ENCODE measurements around the gene CDC42BPB. TPM values are rescaled to one million over a fixed set of nuclear protein-coding genes. Genes with fewer than 3 reads are reported as not detected.

Gene CDC42BPB
- total RNA-seq, 4 donors from 2014 or later = 93.9 to 132 (median 110) TPM

- H3K36me3 ChIP-seq = peaks cover 30 to 96% (median 80%) of the 10 kb centered on the region in 4 donors
- no peaks in the 10 kb centered on the region for H3K4me1 ChIP-seq
- DNase-seq (ENCODE audit: extremely low spot score) = no peak
- no peak overlapping the region for H3K4me3 ChIP-seq
- no peaks in the 10 kb centered on the region for H3K27me3 ChIP-seq
- no peak for TF ChIP-seq CTCF (IDR thresholded peaks at IDR 0.05)
- TF ChIP-seq POLR2A (IDR thresholded peaks at IDR 0.05; ENCODE audit: low read depth) = no peak
- no peak for TF ChIP-seq EP300 (IDR thresholded peaks at IDR 0.05)
- no peak for TF ChIP-seq POLR2AphosphoS5 (IDR thresholded peaks at IDR 0.05)
- H3K9me3 ChIP-seq = no peaks in the 10 kb centered on the region
- 94% methylated on average over 9 of the region's 10 CpGs for WGBS
- intact Hi-C loops (cut with DNase I) = no loop called here
- H3K27ac ChIP-seq (replicated peaks in 1 of 4) = no peak overlapping the region
These were observed 60.4 kb downstream of the CDC42BPB start for GRCh38 chr14:102996941-102997340.

- 88% methylated on average over 4 of the region's 4 CpGs for WGBS
- intact Hi-C loops (cut with DNase I) = no loop called here
These were observed 62.7 kb downstream of the CDC42BPB start for GRCh38 chr14:102994689-102995088.

GRCh38 chr14:102993523-102993922, 63.8 kb downstream of the CDC42BPB start:
- intact Hi-C loops (cut with DNase I) = no loop called here
- no peak for DNase-seq (ENCODE audit: extremely low spot score)
- H3K27me3 ChIP-seq = no peaks in the 10 kb centered on the region
- H3K27ac ChIP-seq (replicated peaks in 1 of 4) = no peak overlapping the region
- peaks cover 22 to 97% (median 79%) of the 10 kb centered on the region in 4 donors for H3K36me3 ChIP-seq
- no peak for TF ChIP-seq CTCF (IDR thresholded peaks at IDR 0.05)
- no peak for TF ChIP-seq POLR2AphosphoS5 (IDR thresholded peaks at IDR 0.05)
- TF ChIP-seq POLR2A (IDR thresholded peaks at IDR 0.05; ENCODE audit: low read depth) = no peak
- TF ChIP-seq EP300 (IDR thresholded peaks at IDR 0.05) = no peak
- 77% methylated on average over 3 of the region's 3 CpGs for WGBS
- H3K4me3 ChIP-seq = no peak overlapping the region
- H3K4me1 ChIP-seq = no peaks in the 10 kb centered on the region
- peaks cover 0 to 6% (median 2%) of the 10 kb centered on the region in 4 donors for H3K9me3 ChIP-seq

More at GRCh38 chr14:102994689-102995088, 62.7 kb downstream of the CDC42BPB start:
- Histone ChIP-seq H3K9me3 (no peaks in the 10 kb centered on the region), H3K27ac (replicated peaks in 1 of 4) (no peak overlapping the region), H3K4me3 (no peak overlapping the region), H3K4me1 (no peaks in the 10 kb centered on the region), H3K27me3 (no peaks in the 10 kb centered on the region), H3K36me3 (peaks cover 30 to 95% (median 80%) of the 10 kb centered on the region in 4 donors)
- no peak for DNase-seq (ENCODE audit: extremely low spot score)
- TF ChIP-seq POLR2AphosphoS5 (IDR thresholded peaks at IDR 0.05) = no peak
- TF ChIP-seq POLR2A (IDR thresholded peaks at IDR 0.05; ENCODE audit: low read depth) = no peak
- TF ChIP-seq CTCF (IDR thresholded peaks at IDR 0.05) = no peak
- no peak for TF ChIP-seq EP300 (IDR thresholded peaks at IDR 0.05)

- Histone ChIP-seq H3K9me3 (peaks cover 0 to 14% (median 12%) of the 10 kb centered on the region in 4 donors), H3K27ac (replicated peaks in 1 of 4) (no peak overlapping the region), H3K4me1 (no peaks in the 10 kb centered on the region), H3K27me3 (no peaks in the 10 kb centered on the region), H3K4me3 (no peak overlapping the region), H3K36me3 (peaks cover 20 to 97% (median 75%) of the 10 kb centered on the region in 4 donors)
- 85% methylated on average over 3 of the region's 3 CpGs for WGBS
- intact Hi-C loops (cut with DNase I) = no loop called here
- no peak for DNase-seq (ENCODE audit: extremely low spot score)
- TF ChIP-seq POLR2AphosphoS5 (IDR thresholded peaks at IDR 0.05) = no peak
- no peak for TF ChIP-seq POLR2A (IDR thresholded peaks at IDR 0.05; ENCODE audit: low read depth)
- no peak for TF ChIP-seq EP300 (IDR thresholded peaks at IDR 0.05)
- no peak for TF ChIP-seq CTCF (IDR thresholded peaks at IDR 0.05)
These were observed 66.0 kb downstream of the CDC42BPB start for GRCh38 chr14:102991376-102991775.

- Histone ChIP-seq H3K4me3 (no peak overlapping the region), H3K27ac (replicated peaks in 1 of 4) (no peak overlapping the region), H3K9me3 (peaks cover 0 to 14% (median 12%) of the 10 kb centered on the region in 4 donors), H3K36me3 (peaks cover 10 to 97% (median 83%) of the 10 kb centered on the region in 4 donors), H3K27me3 (no peaks in the 10 kb centered on the region), H3K4me1 (no peaks in the 10 kb centered on the region)
- intact Hi-C loops (cut with DNase I) = no loop called here
- TF ChIP-seq CTCF (IDR thresholded peaks at IDR 0.05) = no peak
- WGBS = 96% methylated on average over 1 of the region's 1 CpG
- no peak for DNase-seq (ENCODE audit: extremely low spot score)
These were observed 69.3 kb downstream of the CDC42BPB start for GRCh38 chr14:102988054-102988453.

All from esophagus muscularis mucosa (tissue), 4 donors.